HG03521 (cell line): ENCODE results near the gene CRYGC.

Experiments used
- ATAC-seq: cut with Tn5 transposase; IDR thresholded peaks from one replicate; pipeline ENCODE4 v1.9.1; 2021; ENCODE audit warnings: mild to moderate bottlenecking, moderate library complexity; ENCODE audit not compliant: unreplicated experiment

The CRYGC gene

DNA sequence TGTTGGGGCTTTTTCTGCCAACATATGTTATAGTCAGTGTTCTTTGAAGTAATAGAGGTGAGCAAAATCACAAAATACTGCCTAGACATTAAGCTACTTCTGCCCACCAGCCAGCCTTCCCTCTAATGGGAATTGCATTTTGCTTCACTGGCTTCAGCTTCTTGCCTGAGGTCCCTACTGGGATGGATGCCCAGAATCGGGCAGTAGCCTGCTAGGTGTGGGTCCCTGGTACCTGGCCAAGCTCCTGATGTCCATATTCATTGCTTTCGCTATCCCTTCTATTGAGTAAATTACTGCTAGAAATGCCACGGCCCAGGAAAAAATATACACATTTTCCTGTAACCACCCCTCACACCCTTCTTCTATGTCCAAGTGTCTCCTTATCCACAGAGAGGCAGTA lies 32.3 kb downstream of the CRYGC start:
- no peak for ATAC-seq

DNA sequence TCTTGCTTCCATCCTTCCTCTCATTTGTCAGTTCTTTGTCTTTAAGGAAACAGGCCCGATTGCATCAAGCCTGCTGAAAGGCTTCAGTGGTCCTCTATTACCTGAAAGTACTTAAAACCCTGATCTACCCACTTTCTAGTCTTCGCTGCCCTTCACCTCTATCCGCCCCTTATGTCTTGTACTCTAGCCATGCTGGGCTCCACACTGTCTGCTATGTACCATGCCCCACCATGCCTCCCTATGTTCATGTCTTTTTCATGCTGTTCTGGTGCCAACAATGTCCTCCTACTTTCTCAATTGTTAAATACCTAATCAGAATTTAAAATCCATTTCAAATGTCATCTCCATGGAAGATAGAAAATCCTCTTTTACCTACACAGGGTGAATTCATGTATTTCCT lies 33.5 kb downstream of the CRYGC start:
- ATAC-seq, result no peak

DNA sequence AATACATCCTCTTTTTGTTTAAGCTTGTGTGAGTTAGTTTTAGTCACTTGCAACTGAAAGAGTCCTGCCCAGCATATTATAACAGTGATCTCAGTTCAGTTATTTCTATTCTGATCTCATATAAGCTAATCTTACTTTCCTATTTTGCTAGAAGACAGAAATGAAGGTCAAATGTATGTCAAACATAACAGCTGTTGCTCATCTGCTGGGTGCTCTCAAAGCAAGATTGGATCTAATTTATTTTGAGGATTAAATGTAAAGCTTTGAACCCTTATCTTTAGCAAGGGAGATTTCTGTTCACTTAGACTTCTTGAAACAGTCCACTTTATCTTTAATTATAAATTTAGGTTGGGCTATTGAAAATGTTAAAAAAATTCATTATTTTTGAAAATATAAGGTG lies 36.5 kb downstream of the CRYGC start:
- no peak for ATAC-seq

DNA sequence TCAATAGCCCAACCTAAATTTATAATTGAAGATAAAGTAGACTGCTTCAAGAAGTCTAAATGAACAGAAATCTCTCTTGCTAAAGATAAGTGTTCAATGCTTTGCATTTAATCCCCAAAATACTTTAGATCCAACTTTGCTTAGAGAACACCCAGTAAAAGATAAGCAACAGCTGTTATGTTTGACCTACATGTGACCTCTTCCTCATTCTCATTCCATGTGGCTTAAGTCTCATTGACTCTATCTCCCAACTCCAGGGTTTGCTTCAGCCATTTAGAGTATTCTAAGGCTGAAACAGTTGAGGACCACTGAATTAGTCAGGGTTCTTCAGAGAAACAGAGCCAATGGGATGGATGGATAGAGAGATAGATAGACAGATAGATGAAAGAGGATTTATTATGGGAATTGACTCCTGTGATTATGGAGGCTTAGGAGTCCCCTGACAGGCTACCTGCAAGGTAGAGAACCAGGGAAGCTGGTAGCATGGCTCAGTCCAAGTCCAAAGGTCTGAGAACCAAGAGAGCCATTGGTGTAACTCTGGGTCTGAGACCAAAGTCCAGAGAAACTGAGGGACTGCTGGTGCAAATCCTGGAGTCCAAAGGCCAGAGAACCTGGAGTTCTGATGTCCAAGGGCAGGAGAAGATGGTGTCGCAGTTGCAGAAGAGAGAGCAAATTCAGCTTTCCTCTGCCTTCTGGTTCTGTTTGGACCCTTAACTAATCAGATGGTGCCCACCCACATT lies 37.4 kb downstream of the CRYGC start:
- ATAC-seq, result no peak

DNA sequence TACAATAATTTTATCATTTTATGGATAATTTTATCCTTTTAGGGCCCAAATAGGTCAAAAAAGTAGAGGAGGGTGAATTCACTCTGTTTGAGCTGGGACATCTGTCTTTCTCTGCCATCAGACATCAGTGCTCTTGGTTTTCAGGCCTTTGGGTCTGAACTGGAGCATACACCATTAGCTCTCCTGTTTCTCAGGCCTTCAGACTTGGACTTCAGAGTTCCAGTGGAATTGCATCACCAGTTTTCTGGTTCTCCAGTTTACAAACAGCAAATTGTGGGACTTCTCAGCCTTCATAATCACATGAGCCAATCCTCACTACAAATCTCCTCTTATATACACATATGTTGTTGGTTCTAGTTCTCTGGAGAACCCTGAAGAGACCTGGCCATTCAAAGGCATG lies 39.2 kb downstream of the CRYGC start:
- ATAC-seq, result no peak

DNA sequence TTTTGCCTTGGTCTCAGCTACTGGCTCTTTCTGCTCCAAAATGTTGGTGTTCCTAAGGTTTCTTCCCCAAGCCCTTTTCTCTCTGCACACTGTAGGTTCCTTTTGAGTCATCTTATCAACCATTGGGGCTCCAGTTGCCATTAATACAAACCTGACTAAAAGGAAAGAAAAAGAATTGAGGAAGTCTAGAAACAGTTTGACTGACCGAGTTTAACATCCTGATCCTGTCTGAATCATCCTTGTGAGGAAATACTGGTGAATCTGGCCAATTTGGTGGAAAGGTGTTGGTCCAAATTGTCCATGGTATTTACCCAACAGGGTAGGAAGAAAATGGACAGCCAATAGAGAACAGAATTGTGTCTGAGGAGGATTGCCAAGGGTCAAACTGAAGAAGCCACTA lies 43.6 kb downstream of the CRYGC start:
- no peak for ATAC-seq

DNA sequence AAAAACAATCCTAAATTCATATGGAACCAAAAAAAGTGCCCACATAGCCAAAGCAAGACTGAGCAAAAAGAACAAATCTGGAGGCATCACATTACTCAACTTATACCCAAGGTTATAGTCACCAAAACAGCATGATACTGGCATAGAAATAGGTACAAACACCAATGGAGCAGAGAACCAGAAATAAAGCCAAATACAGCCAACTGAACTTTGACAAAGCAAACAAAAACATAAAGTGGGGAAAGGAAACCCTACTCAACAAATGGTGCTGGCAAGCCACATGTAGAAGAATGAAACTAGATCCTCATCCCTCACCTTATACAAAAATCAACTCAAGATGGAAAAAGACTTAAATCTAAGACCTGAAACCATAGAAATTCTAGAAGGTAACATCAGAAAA lies 45.8 kb downstream of the CRYGC start:
- no peak for ATAC-seq
